Testis (tissue), 2 donors: ENCODE measurements around the gene TBK1.

Source experiments
- POLR2A ChIP-seq: fragments of 450-650 bp; IDR thresholded peaks from one replicate; pipeline ENCODE4 v1.6.1; 2017; ENCODE audit warnings: antibody characterized with exemption, mild to moderate bottlenecking, moderate library complexity
- TF ChIP-seq, protein P1 (sequence below), 3 experiments: fragments of 450-650 bp in 2 of 3; fragments of 200-600 bp in 1 of 3; sonication (generic) in 1 of 3; IDR thresholded peaks; one replicate each; pipeline ENCODE4 v1.5.1; 2016 to 2019; ENCODE audit warnings: antibody characterized with exemption in 3 of 3, mild to moderate bottlenecking in 2 of 3, moderate library complexity in 1 of 3

DNA sequence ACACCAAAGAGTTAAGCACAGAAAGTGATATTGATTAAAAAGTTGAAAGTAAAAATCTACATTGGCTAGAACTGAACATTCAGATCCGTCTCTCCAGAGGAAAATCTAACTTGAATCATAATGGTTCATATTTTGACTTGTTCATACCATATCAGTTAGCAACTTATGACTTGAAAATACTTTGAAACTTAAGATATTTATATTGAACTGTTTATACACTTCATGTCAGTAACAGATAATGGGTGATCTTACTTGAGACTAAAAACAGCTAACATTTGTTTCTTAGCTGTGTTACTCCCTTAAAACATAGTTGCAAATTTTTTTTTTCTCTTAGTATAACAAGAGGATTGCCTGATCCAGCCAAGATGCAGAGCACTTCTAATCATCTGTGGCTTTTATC, 3.6 kb downstream of the TBK1 start:
- TF ChIP-seq, protein P1, sequence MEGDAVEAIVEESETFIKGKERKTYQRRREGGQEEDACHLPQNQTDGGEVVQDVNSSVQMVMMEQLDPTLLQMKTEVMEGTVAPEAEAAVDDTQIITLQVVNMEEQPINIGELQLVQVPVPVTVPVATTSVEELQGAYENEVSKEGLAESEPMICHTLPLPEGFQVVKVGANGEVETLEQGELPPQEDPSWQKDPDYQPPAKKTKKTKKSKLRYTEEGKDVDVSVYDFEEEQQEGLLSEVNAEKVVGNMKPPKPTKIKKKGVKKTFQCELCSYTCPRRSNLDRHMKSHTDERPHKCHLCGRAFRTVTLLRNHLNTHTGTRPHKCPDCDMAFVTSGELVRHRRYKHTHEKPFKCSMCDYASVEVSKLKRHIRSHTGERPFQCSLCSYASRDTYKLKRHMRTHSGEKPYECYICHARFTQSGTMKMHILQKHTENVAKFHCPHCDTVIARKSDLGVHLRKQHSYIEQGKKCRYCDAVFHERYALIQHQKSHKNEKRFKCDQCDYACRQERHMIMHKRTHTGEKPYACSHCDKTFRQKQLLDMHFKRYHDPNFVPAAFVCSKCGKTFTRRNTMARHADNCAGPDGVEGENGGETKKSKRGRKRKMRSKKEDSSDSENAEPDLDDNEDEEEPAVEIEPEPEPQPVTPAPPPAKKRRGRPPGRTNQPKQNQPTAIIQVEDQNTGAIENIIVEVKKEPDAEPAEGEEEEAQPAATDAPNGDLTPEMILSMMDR (IDR thresholded peaks at IDR 0.05), result no peak
- no peak for TF ChIP-seq POLR2A
